K562 (cell line): Measurements from ENCODE around the gene SFPQ. TPM values are rescaled to one million over a fixed set of nuclear protein-coding genes. Genes with fewer than 3 reads are reported as not detected.

Experiments used
- CBX5 ChIP-seq: IDR thresholded peaks from 2 replicates; pipeline ENCODE4 v1.6.1; 2014; ENCODE audit warnings: low read depth, borderline replicate concordance
- DNMT1 ChIP-seq: fragments of 450-650 bp; IDR thresholded peaks from 2 replicates; pipeline ENCODE4 v1.6.1; 2016; ENCODE audit warnings: antibody characterized with exemption, mild to moderate bottlenecking
- EP300 ChIP-seq: IDR thresholded peaks from 2 replicates; pipeline ENCODE4 v1.6.1; 2012; ENCODE audit warnings: low read length, improper control_type of control experiment
- ETV5 ChIP-seq: sonication (generic); formaldehyde crosslinking; IDR thresholded peaks from 2 replicates; pipeline ENCODE4 v1.4.0; 2020; ENCODE audit warnings: low read depth, mild to moderate bottlenecking, missing genetic modification reagents
- GATAD2B ChIP-seq: fragments of 450-650 bp; IDR thresholded peaks from 2 replicates; pipeline ENCODE4 v1.6.1; 2017; ENCODE audit warnings: mild to moderate bottlenecking, borderline replicate concordance
- KLF16 ChIP-seq: IDR thresholded peaks from 2 replicates; pipeline ENCODE4 v1.6.1; 2016; ENCODE audit warnings: antibody characterized with exemption
- RBM39 ChIP-seq: fragments of 200-400 bp; formaldehyde crosslinking; optimal IDR thresholded peaks from 2 replicates; pipeline ENCODE3; 2018; ENCODE audit warnings: low read depth, low read length
- SMARCA4 ChIP-seq: fragments of 450-650 bp; IDR thresholded peaks from 2 replicates; pipeline ENCODE4 v1.6.1; 2016
- XRCC5 ChIP-seq: fragments of 200-400 bp; formaldehyde crosslinking; IDR thresholded peaks from 2 replicates; pipeline ENCODE4 v1.6.1; 2017; ENCODE audit warnings: low read depth, mild to moderate bottlenecking, low read length
- ZC3H4 ChIP-seq: sonication (generic); formaldehyde crosslinking; IDR thresholded peaks from 2 replicates; pipeline ENCODE4 v1.9.0; 2021; ENCODE audit warnings: missing genetic modification reagents, borderline replicate concordance
- polyA plus RNA-seq, 8 experiments: library from polyadenylated mRNA; depleted of rRNA in 4 of 8; stranded (reverse) in 5 of 8; unstranded in 3 of 8; fragments of >200 nt; fragmentation: Nextera tagmentation in 2 of 8; fragmentation: Illumina TruSeq in 1 of 8; extraction: Ambion mirVana in 2 of 8; extraction: Trizol in 1 of 8; gene quantifications; 2 replicates each; pipeline versions ENCODE4 v1.2.1 to v1.2.3, GENCODE V29; 2011 to 2014; ENCODE audit warnings: inconsistent platforms in 1 of 8, missing spikeins in 1 of 8
- total RNA-seq, 7 experiments: library from RNA; depleted of rRNA in 6 of 7; stranded (reverse); fragments of >200 nt in 6 of 7; fragmentation: Illumina TruSeq in 2 of 7; extraction: Trizol in 2 of 7; gene quantifications; 2 replicates each; pipeline versions ENCODE4 v1.2.1 to v1.2.3, GENCODE V29; 2011 to 2021; ENCODE audit warnings: low replicate concordance in 1 of 7
- TF ChIP-seq, protein P1 (sequence below): fragments of 200-800 bp; sonication (Bioruptor generic); IDR thresholded peaks from 2 replicates; pipeline ENCODE4 v1.6.1; 2017; ENCODE audit warnings: missing genetic modification characterization, missing compliant biosample characterization
- TF ChIP-seq, protein P2 (sequence below): fragments of 450-650 bp; IDR thresholded peaks from 2 replicates; pipeline ENCODE4 v1.7.0; 2016; ENCODE audit warnings: borderline replicate concordance
- TF ChIP-seq, protein P3 (sequence below), 2 experiments: fragments of 450-650 bp in 1 of 2; sonication (generic) in 1 of 2; formaldehyde crosslinking in 1 of 2; IDR thresholded peaks; 2 replicates each; pipeline versions ENCODE4 v1.7.1 to v1.9.0; 2016 to 2022; ENCODE audit warnings: inconsistent platforms in 1 of 2, mild to moderate bottlenecking in 1 of 2, missing genetic modification reagents in 1 of 2

SFPQ gene
- total and polyA plus RNA-seq, 9 of the 15 experiments (the other 6 are each of a cell fraction or from before 2014, with no cell fraction given): 69.7 to 562 (median 399) TPM

DNA sequence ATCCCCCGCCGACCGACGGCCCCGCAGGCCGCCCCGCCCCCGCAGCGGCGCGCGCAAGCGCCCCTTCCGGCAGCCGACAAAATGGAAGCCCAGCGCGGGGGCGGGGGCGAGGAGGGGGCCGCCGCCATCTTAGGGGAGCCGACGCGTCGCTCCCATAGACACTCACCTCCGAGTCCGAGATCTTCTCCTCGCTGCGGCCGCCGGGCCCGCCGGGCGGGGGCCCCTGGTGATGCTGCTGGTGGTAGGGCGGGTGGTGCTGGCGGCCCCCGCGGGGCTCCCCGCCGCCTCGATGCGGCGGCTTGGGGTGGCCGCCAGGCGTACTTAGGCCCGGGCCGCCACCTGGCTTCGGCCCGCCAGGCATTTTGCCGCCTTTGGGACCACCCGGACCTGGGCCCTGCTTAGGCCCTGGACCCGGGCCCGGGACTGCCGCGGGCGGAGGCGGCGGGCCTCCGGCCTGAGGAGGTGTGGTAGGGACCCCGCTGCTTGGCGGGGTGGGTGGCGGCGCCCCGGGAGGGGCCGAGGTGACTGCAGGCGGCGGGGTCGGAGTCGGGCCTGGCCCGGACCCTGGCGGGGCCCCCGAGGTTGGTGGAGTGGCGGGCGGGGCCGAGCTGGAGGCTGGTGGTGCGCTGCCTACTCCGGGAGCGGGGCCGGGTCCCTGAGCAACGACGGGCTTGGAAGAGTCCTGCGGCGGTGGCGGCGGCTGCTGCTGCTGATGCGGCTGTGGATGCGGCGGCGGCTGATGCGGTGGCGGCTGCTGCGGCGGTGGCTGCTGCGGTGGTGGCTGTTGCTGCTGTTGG, 691 bp downstream of the SFPQ start (continued):
- TF ChIP-seq, protein P1, sequence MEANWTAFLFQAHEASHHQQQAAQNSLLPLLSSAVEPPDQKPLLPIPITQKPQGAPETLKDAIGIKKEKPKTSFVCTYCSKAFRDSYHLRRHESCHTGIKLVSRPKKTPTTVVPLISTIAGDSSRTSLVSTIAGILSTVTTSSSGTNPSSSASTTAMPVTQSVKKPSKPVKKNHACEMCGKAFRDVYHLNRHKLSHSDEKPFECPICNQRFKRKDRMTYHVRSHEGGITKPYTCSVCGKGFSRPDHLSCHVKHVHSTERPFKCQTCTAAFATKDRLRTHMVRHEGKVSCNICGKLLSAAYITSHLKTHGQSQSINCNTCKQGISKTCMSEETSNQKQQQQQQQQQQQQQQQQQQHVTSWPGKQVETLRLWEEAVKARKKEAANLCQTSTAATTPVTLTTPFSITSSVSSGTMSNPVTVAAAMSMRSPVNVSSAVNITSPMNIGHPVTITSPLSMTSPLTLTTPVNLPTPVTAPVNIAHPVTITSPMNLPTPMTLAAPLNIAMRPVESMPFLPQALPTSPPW: peak; percentile 100
- TF ChIP-seq EP300: no peak
- TF ChIP-seq RBM39: no peak
- TF ChIP-seq ZC3H4 (CRISPR knock-in tag): no peak
- no peak for TF ChIP-seq SMARCA4
- TF ChIP-seq, protein P2, sequence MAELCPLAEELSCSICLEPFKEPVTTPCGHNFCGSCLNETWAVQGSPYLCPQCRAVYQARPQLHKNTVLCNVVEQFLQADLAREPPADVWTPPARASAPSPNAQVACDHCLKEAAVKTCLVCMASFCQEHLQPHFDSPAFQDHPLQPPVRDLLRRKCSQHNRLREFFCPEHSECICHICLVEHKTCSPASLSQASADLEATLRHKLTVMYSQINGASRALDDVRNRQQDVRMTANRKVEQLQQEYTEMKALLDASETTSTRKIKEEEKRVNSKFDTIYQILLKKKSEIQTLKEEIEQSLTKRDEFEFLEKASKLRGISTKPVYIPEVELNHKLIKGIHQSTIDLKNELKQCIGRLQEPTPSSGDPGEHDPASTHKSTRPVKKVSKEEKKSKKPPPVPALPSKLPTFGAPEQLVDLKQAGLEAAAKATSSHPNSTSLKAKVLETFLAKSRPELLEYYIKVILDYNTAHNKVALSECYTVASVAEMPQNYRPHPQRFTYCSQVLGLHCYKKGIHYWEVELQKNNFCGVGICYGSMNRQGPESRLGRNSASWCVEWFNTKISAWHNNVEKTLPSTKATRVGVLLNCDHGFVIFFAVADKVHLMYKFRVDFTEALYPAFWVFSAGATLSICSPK: no peak
- TF ChIP-seq KLF16: no peak
- TF ChIP-seq XRCC5: no peak
- TF ChIP-seq, protein P3, sequence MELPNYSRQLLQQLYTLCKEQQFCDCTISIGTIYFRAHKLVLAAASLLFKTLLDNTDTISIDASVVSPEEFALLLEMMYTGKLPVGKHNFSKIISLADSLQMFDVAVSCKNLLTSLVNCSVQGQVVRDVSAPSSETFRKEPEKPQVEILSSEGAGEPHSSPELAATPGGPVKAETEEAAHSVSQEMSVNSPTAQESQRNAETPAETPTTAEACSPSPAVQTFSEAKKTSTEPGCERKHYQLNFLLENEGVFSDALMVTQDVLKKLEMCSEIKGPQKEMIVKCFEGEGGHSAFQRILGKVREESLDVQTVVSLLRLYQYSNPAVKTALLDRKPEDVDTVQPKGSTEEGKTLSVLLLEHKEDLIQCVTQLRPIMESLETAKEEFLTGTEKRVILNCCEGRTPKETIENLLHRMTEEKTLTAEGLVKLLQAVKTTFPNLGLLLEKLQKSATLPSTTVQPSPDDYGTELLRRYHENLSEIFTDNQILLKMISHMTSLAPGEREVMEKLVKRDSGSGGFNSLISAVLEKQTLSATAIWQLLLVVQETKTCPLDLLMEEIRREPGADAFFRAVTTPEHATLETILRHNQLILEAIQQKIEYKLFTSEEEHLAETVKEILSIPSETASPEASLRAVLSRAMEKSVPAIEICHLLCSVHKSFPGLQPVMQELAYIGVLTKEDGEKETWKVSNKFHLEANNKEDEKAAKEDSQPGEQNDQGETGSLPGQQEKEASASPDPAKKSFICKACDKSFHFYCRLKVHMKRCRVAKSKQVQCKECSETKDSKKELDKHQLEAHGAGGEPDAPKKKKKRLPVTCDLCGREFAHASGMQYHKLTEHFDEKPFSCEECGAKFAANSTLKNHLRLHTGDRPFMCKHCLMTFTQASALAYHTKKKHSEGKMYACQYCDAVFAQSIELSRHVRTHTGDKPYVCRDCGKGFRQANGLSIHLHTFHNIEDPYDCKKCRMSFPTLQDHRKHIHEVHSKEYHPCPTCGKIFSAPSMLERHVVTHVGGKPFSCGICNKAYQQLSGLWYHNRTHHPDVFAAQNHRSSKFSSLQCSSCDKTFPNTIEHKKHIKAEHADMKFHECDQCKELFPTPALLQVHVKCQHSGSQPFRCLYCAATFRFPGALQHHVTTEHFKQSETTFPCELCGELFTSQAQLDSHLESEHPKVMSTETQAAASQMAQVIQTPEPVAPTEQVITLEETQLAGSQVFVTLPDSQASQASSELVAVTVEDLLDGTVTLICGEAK (IDR thresholded peaks at IDR 0.05): no peak
- TF ChIP-seq, protein P3 (CRISPR knock-in tag; IDR thresholded peaks at IDR 0.05): no peak
- TF ChIP-seq ETV5 (CRISPR knock-in tag): no peak
- no peak for TF ChIP-seq DNMT1
- TF ChIP-seq GATAD2B: no peak
- TF ChIP-seq CBX5: no peak
